ENCODE results near the gene CTNNA3.

DNA sequence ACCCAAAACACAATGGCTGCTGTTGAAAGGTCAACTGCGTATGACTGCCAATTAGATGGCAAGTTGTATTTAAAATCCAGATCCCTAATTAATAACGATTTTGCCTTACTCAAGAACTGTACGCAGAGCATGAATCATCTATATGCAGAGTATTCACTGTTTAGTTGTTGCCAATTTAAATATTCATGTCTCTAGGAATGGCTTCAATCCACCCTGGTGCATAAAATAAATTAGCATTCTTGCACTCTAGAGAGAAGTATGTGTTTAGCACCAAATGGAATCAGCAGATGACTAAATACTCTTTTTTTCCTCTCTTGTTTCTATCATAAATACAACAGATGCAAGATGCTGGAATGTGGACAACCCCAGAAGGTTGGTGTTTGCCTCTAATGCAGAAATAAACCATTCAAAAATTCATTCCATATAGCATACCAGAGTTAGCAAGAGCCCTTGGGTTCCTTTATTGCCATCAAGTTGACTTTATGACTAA, 449.9 kb downstream of the CTNNA3 start:
- TF ChIP-seq POLR2A (IDR thresholded peaks at IDR 0.05) = no peak
- TF ChIP-seq, protein P1, sequence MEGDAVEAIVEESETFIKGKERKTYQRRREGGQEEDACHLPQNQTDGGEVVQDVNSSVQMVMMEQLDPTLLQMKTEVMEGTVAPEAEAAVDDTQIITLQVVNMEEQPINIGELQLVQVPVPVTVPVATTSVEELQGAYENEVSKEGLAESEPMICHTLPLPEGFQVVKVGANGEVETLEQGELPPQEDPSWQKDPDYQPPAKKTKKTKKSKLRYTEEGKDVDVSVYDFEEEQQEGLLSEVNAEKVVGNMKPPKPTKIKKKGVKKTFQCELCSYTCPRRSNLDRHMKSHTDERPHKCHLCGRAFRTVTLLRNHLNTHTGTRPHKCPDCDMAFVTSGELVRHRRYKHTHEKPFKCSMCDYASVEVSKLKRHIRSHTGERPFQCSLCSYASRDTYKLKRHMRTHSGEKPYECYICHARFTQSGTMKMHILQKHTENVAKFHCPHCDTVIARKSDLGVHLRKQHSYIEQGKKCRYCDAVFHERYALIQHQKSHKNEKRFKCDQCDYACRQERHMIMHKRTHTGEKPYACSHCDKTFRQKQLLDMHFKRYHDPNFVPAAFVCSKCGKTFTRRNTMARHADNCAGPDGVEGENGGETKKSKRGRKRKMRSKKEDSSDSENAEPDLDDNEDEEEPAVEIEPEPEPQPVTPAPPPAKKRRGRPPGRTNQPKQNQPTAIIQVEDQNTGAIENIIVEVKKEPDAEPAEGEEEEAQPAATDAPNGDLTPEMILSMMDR (IDR thresholded peaks at IDR 0.05) = no peak
